Neural cell (in vitro differentiated cells): ENCODE measurements around the gene WNK2.

ENCODE experiments used
- CTCF ChIP-seq: fragments of 450-650 bp; IDR thresholded peaks from 2 replicates; pipeline ENCODE4 v1.5.1; 2014; ENCODE audit warnings: antibody characterized with exemption, mild to moderate bottlenecking, moderate library complexity; ENCODE audit not compliant: poor library complexity, severe bottlenecking
- EP300 ChIP-seq: fragments of 450-650 bp; conservative IDR thresholded peaks from 2 replicates; pipeline ENCODE4 v1.6.1; 2014; ENCODE audit warnings: antibody characterized with exemption, mild to moderate bottlenecking, moderate library complexity; ENCODE audit not compliant: poor library complexity, severe bottlenecking
- EZH2 ChIP-seq: fragments of 200-600, 300-800 bp; shearing (Covaris generic), sonication (generic); IDR thresholded peaks from 2 replicates; pipeline ENCODE4 v1.6.1; 2014; ENCODE audit warnings: antibody characterized with exemption, low read length, borderline replicate concordance, mild to moderate bottlenecking; ENCODE audit not compliant: insufficient read depth, poor library complexity, severe bottlenecking
- MXI1 ChIP-seq: fragments of 450-650 bp; conservative IDR thresholded peaks from 2 replicates; pipeline ENCODE4 v1.6.1; 2014; ENCODE audit warnings: antibody characterized with exemption, mild to moderate bottlenecking; ENCODE audit not compliant: poor library complexity, severe bottlenecking
- POLR2AphosphoS5 ChIP-seq: IDR thresholded peaks from 2 replicates; pipeline ENCODE4 v1.6.1; 2012
- RAD21 ChIP-seq: fragments of 450-650 bp; conservative IDR thresholded peaks from 2 replicates; pipeline ENCODE4 v1.6.1; 2014; ENCODE audit warnings: antibody characterized with exemption, mild to moderate bottlenecking, moderate library complexity
- SMC3 ChIP-seq: fragments of 450-650 bp; conservative IDR thresholded peaks from 2 replicates; pipeline ENCODE4 v1.6.1; 2014; ENCODE audit warnings: antibody characterized with exemption, mild to moderate bottlenecking, moderate library complexity; ENCODE audit not compliant: poor library complexity
- TAF1 ChIP-seq: IDR thresholded peaks from 2 replicates; pipeline ENCODE4 v1.6.1; 2012; ENCODE audit warnings: low read depth
- TF ChIP-seq, protein P1 (sequence below): IDR thresholded peaks from 2 replicates; pipeline ENCODE4 v1.6.1; 2012; ENCODE audit warnings: borderline replicate concordance

GRCh38 chr9:93185266-93186214 is 1.6 kb downstream of the WNK2 start:
- no peak for TF ChIP-seq POLR2AphosphoS5
- no peak for TF ChIP-seq CTCF
- TF ChIP-seq EZH2, result no peak
- TF ChIP-seq MXI1, result no peak
- TF ChIP-seq SMC3, result no peak
- TF ChIP-seq TAF1, result no peak
- no peak for TF ChIP-seq EP300
- no peak for TF ChIP-seq RAD21
- TF ChIP-seq, protein P1, sequence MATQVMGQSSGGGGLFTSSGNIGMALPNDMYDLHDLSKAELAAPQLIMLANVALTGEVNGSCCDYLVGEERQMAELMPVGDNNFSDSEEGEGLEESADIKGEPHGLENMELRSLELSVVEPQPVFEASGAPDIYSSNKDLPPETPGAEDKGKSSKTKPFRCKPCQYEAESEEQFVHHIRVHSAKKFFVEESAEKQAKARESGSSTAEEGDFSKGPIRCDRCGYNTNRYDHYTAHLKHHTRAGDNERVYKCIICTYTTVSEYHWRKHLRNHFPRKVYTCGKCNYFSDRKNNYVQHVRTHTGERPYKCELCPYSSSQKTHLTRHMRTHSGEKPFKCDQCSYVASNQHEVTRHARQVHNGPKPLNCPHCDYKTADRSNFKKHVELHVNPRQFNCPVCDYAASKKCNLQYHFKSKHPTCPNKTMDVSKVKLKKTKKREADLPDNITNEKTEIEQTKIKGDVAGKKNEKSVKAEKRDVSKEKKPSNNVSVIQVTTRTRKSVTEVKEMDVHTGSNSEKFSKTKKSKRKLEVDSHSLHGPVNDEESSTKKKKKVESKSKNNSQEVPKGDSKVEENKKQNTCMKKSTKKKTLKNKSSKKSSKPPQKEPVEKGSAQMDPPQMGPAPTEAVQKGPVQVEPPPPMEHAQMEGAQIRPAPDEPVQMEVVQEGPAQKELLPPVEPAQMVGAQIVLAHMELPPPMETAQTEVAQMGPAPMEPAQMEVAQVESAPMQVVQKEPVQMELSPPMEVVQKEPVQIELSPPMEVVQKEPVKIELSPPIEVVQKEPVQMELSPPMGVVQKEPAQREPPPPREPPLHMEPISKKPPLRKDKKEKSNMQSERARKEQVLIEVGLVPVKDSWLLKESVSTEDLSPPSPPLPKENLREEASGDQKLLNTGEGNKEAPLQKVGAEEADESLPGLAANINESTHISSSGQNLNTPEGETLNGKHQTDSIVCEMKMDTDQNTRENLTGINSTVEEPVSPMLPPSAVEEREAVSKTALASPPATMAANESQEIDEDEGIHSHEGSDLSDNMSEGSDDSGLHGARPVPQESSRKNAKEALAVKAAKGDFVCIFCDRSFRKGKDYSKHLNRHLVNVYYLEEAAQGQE, result no peak
